ENCODE measurements around the gene YPEL1. TPM values are rescaled to one million over a fixed set of nuclear protein-coding genes. Genes with fewer than 3 reads are reported as not detected.

Gene YPEL1
- total and polyA plus RNA-seq, 2 of the 8 experiments (the other 6 are each of a cell fraction or from before 2014, with no cell fraction given), result 6.0 to 6.7 TPM

GRCh38 chr22:21701384-21701971, 34.1 kb downstream of the YPEL1 start (continued):
- no peak for TF ChIP-seq CTBP2 (IDR thresholded peaks at IDR 0.05; ENCODE audit: borderline replicate concordance, insufficient read depth, insufficient read length, low read length)

Data from H1 (cell line).